T47D (cell line): ENCODE measurements around the gene NIPAL3.

Experiments
- DNase-seq, 2 experiments: peaks; one replicate each; pipeline versions ENCODE4 v3.0.0 to v3.0.0-alpha.2; 2011 to 2012; ENCODE audit warnings: low read depth in 1 of 2, low spot score in 1 of 2
- JUND ChIP-seq: IDR thresholded peaks from 2 replicates; pipeline ENCODE4 v1.6.1; 2012; ENCODE audit warnings: low read depth
- in situ Hi-C: cut with HindIII; loops from 2 replicates; pipeline ENCODE4 v1.10.0; 2016; ENCODE audit warnings: low sequenced_read_pairs, low pct_unique_long_range_greater_than_20kb

Gene NIPAL3

GRCh38 chr1:24393892-24394291 is 21.7 kb upstream of the NIPAL3 start:
- in situ Hi-C loops: no loop called here
- DNase-seq: no peak
- no peak for TF ChIP-seq JUND

- no peak for TF ChIP-seq JUND
- DNase-seq: no peak
- in situ Hi-C loops: no loop called here
These were observed 15.5 kb upstream of the NIPAL3 start for GRCh38 chr1:24400065-24400464.

- no peak for DNase-seq
- no peak for TF ChIP-seq JUND
- in situ Hi-C loops: no loop called here
These were observed 11.8 kb upstream of the NIPAL3 start for GRCh38 chr1:24403806-24404205.

- no peak for DNase-seq
- no peak for TF ChIP-seq JUND
- in situ Hi-C loops: no loop called here
These were observed 8.8 kb upstream of the NIPAL3 start for GRCh38 chr1:24406788-24407187.

GRCh38 chr1:24409535-24409934 is 6.1 kb upstream of the NIPAL3 start:
- in situ Hi-C loops: no loop called here
- no peak for DNase-seq
- TF ChIP-seq JUND: no peak

- in situ Hi-C loops: no loop called here
- no peak for DNase-seq
- TF ChIP-seq JUND: no peak
These were observed 4.9 kb upstream of the NIPAL3 start for GRCh38 chr1:24410750-24411149.

- DNase-seq: no peak
- in situ Hi-C loops: no loop called here
- TF ChIP-seq JUND: no peak
These were observed 3.6 kb upstream of the NIPAL3 start for GRCh38 chr1:24411963-24412362.

- in situ Hi-C loops: no loop called here
- no peak for TF ChIP-seq JUND
These were observed 3.2 kb upstream of the NIPAL3 start for GRCh38 chr1:24412408-24412807.

GRCh38 chr1:24413350-24414163 is 2.0 kb upstream of the NIPAL3 start, which contains the start of gene STPG1:
Gene STPG1 (minus strand): TSS chr1:24413782. CDS start chr1:24401388, 12,394 bp downstream.
- peak; percentile 86 to 93 for DNase-seq
- TF ChIP-seq JUND: no peak
- in situ Hi-C loops: no loop called here

More at GRCh38 chr1:24412408-24412807, 3.2 kb upstream of the NIPAL3 start:
- no peak for DNase-seq

- no peak for DNase-seq
- in situ Hi-C loops: no loop called here
- no peak for TF ChIP-seq JUND
These were observed 748 bp upstream of the NIPAL3 start for GRCh38 chr1:24414775-24415333.

- no peak for TF ChIP-seq JUND
- in situ Hi-C loops: no loop called here
These were observed 486 bp downstream of the NIPAL3 start for GRCh38 chr1:24415910-24416665.

GRCh38 chr1:24416666-24417391 is 1.2 kb downstream of the NIPAL3 start:
- TF ChIP-seq JUND: no peak
- in situ Hi-C loops: no loop called here
- DNase-seq: peak in 1 of 2 experiments; percentile 46

More at GRCh38 chr1:24415910-24416665, 486 bp downstream of the NIPAL3 start:
- peak in 1 of 2 experiments; percentile 16 for DNase-seq

GRCh38 chr1:24417681-24418080 is 2.1 kb downstream of the NIPAL3 start:
- DNase-seq: peak in 1 of 2 experiments; percentile 80
- TF ChIP-seq JUND: no peak
- in situ Hi-C loops: no loop called here
